ENCODE data around the gene JMY. TPM values are rescaled to one million over a fixed set of nuclear protein-coding genes. Genes with fewer than 3 reads are reported as not detected.
A peak's percentile ranks its signal among the peaks of the same experiment; 100 is the strongest.

Gene JMY
- total RNA-seq, 1 experiment from 2014 or later = 15.6 TPM

GRCh38 chr5:79301046-79301712, 65.2 kb downstream of the JMY start:
- ChIA-PET CTCF (no interaction called here), POLR2A (interaction anchor here (0.5 kb wide), 1 partner anchor 15 kb away, joined by 4 read pairs; no protein-coding TSS in a partner anchor), RAD21 (ENCODE audit: low non-redundant PET in 1 of 2, low total read pairs in 2 of 2, uncharacterized antibody in 2 of 2, unreplicated experiment in 2 of 2) (no interaction called here)
- H3K79me2 ChIP-seq (ENCODE audit: insufficient read depth, low read length) = no peaks in the 10 kb centered on the region
- H2AFZ ChIP-seq (ENCODE audit: low read depth, low read length, poor library complexity, severe bottlenecking) = no peak overlapping the region
- DNase-seq (ENCODE audit: low read depth, low spot score) = peak; percentile 42
- H3K9me2 ChIP-seq (ENCODE audit: insufficient read depth) = no peaks in the 10 kb centered on the region
- intact Hi-C loops (cut with micrococcal nuclease) = no loop called here
- peak overlapping the region; percentile 5; the same call in 1 of the 2 replicates for H3K9ac ChIP-seq (ENCODE audit: low read length)
- no TSS peak for BruUV-seq (replicated peaks)
- H3K36me3 ChIP-seq (ENCODE audit: control insufficient read depth in 1 of 2, insufficient read depth in 2 of 2, low read length in 2 of 2) = peaks cover 0 to 4% of the 10 kb centered on the region in 2 experiments; a peak in 1 of 4 replicates
- peak overlapping the region; percentile 69 for H3K4me2 ChIP-seq (ENCODE audit: low read length)
- peak overlapping the region in 1 of 2 experiments; percentile 40; a peak in 2 of 4 replicates for H3K4me3 ChIP-seq (replicated peaks in 1 of 2; ENCODE audit: low read depth in 1 of 2, low read length in 2 of 2)
- no peaks in the 10 kb centered on the region for H3K9me3 ChIP-seq (ENCODE audit: control insufficient read depth in 1 of 2, insufficient read depth in 1 of 2, low read depth in 1 of 2, low read length in 2 of 2)
- peaks cover 22 to 27% of the 10 kb centered on the region in 2 experiments for H3K4me1 ChIP-seq (ENCODE audit: control insufficient read depth in 1 of 2, insufficient read depth in 2 of 2, low read length in 2 of 2)
- no peaks in the 10 kb centered on the region for H4K20me1 ChIP-seq (ENCODE audit: insufficient read depth)
- H3K27me3 ChIP-seq (ENCODE audit: insufficient read depth, low read length) = no peaks in the 10 kb centered on the region
- H3K27ac ChIP-seq (ENCODE audit: low read depth, low read length) = peak overlapping the region; percentile 70; the same call in 1 of the 2 replicates
- ATAC-seq = peak; percentile 84
- TF ChIP-seq, protein P1, sequence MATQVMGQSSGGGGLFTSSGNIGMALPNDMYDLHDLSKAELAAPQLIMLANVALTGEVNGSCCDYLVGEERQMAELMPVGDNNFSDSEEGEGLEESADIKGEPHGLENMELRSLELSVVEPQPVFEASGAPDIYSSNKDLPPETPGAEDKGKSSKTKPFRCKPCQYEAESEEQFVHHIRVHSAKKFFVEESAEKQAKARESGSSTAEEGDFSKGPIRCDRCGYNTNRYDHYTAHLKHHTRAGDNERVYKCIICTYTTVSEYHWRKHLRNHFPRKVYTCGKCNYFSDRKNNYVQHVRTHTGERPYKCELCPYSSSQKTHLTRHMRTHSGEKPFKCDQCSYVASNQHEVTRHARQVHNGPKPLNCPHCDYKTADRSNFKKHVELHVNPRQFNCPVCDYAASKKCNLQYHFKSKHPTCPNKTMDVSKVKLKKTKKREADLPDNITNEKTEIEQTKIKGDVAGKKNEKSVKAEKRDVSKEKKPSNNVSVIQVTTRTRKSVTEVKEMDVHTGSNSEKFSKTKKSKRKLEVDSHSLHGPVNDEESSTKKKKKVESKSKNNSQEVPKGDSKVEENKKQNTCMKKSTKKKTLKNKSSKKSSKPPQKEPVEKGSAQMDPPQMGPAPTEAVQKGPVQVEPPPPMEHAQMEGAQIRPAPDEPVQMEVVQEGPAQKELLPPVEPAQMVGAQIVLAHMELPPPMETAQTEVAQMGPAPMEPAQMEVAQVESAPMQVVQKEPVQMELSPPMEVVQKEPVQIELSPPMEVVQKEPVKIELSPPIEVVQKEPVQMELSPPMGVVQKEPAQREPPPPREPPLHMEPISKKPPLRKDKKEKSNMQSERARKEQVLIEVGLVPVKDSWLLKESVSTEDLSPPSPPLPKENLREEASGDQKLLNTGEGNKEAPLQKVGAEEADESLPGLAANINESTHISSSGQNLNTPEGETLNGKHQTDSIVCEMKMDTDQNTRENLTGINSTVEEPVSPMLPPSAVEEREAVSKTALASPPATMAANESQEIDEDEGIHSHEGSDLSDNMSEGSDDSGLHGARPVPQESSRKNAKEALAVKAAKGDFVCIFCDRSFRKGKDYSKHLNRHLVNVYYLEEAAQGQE (IDR thresholded peaks at IDR 0.05; ENCODE audit: low read depth) = no peak
- TF ChIP-seq JUND (IDR thresholded peaks at IDR 0.05) (peak; percentile 50), ELF1 (IDR thresholded peaks at IDR 0.05; ENCODE audit: borderline replicate concordance, low read depth) (peak; percentile 83), FOSL1 (IDR thresholded peaks at IDR 0.05; ENCODE audit: low read depth) (peak; percentile 49; the same call in 1 of the 2 replicates), POLR2A (IDR thresholded peaks at IDR 0.05; ENCODE audit: borderline replicate concordance, extremely low read depth, insufficient read depth, insufficient read length) (no peak), YY1 (IDR thresholded peaks at IDR 0.05; ENCODE audit: extremely low read depth, insufficient replicate concordance, low read depth, low read length) (no peak), CEBPB (IDR thresholded peaks at IDR 0.05; ENCODE audit: low read depth) (peak; percentile 25; the same call in 1 of the 2 replicates), EGR1 (IDR thresholded peaks at IDR 0.05; ENCODE audit: low read depth) (0 out of 2 replicates have a peak, but pooled peaks have one; percentile 14), SP1 (IDR thresholded peaks at IDR 0.05; ENCODE audit: low read depth) (peak; percentile 62), CBX3 (IDR thresholded peaks at IDR 0.05; ENCODE audit: low read depth) (peak; percentile 47; the same call in 1 of the 2 replicates)
- TF ChIP-seq, protein P2, sequence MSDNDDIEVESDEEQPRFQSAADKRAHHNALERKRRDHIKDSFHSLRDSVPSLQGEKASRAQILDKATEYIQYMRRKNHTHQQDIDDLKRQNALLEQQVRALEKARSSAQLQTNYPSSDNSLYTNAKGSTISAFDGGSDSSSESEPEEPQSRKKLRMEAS (IDR thresholded peaks at IDR 0.05) = 0 out of 2 replicates have a peak, but pooled peaks have one; percentile 25

Measured in HCT116 (cell line).